HEK293 (cell line): ENCODE measurements around the gene ATP2A2.
A peak's percentile ranks its signal among the peaks of the same experiment; 100 is the strongest.

Experiments used
- CTCF ChIA-PET: fragments of 350-600 bp; formaldehyde crosslinking; extraction: SDS; loops from one replicate; lab custom pipeline; 2021; ENCODE audit warnings: antibody characterized with exemption; lab: Yijun Ruan, JAX
- POLR2A ChIA-PET: fragments of 300-600 bp; formaldehyde crosslinking; extraction: SDS; loops from one replicate; lab custom pipeline; 2020; ENCODE audit warnings: antibody characterized with exemption, inconsistent platforms; lab: Yijun Ruan, JAX
- H3K27ac ChIP-seq: fragments of 200-500 bp; sonication (Bioruptor generic); 2 replicates; pipeline ENCODE4 v1.5.1; 2014; ENCODE audit warnings: low read depth, low read length, control low read depth, inconsistent platforms; ENCODE audit errors: extremely low read depth
- H3K36me3 ChIP-seq, 2 experiments: fragments of 200-500 bp in 1 of 2; sonication (Bioruptor generic) in 1 of 2; 1 replicate in 1 of 2; 2 replicates in 1 of 2; pipeline ENCODE4 v1.5.1; 2014 to 2017; ENCODE audit warnings: inconsistent platforms in 2 of 2, low read length in 2 of 2; ENCODE audit not compliant: control insufficient read depth in 2 of 2, insufficient read depth in 1 of 2
- H3K4me1 ChIP-seq: fragments of 200-500 bp; sonication (Bioruptor generic); 2 replicates; pipeline ENCODE4 v1.5.1; 2014; ENCODE audit warnings: mild to moderate bottlenecking, low read length, inconsistent platforms; ENCODE audit not compliant: control insufficient read depth, insufficient read depth
- H3K4me3 ChIP-seq: 2 replicates; pipeline ENCODE4 v1.5.1; 2011; ENCODE audit warnings: low read depth, mild to moderate bottlenecking, control low read depth, low read length, moderate library complexity
- H3K9me3 ChIP-seq: fragments of 200-500 bp; sonication (Bioruptor generic); 2 replicates; pipeline ENCODE4 v1.5.1; 2014; ENCODE audit warnings: low read depth, low read length, inconsistent platforms; ENCODE audit not compliant: control insufficient read depth, insufficient read depth
- KLF17 ChIP-seq: fragments of 450-650 bp; formaldehyde crosslinking; IDR thresholded peaks from 2 replicates; pipeline ENCODE4 v1.5.1; 2016; ENCODE audit warnings: missing biosample characterization, missing genetic modification characterization
- KLF8 ChIP-seq: fragments of 450-650 bp; formaldehyde crosslinking; IDR thresholded peaks from 2 replicates; pipeline ENCODE4 v1.5.1; 2016; ENCODE audit warnings: missing biosample characterization, missing genetic modification characterization
- MYNN ChIP-seq: fragments of 450-650 bp; formaldehyde crosslinking; IDR thresholded peaks from 2 replicates; pipeline ENCODE4 v1.5.1; 2016; ENCODE audit warnings: missing biosample characterization, missing genetic modification characterization, borderline replicate concordance
- SP3 ChIP-seq: fragments of 450-650 bp; formaldehyde crosslinking; IDR thresholded peaks from 2 replicates; pipeline ENCODE4 v1.5.1; 2016; ENCODE audit warnings: missing biosample characterization, missing genetic modification characterization
- ZBTB17 ChIP-seq: fragments of 450-650 bp; formaldehyde crosslinking; IDR thresholded peaks from 2 replicates; pipeline ENCODE4 v1.5.1; 2016; ENCODE audit warnings: missing biosample characterization, missing genetic modification characterization
- ZFP3 ChIP-seq: fragments of 450-650 bp; formaldehyde crosslinking; IDR thresholded peaks from 2 replicates; pipeline ENCODE4 v1.5.1; 2016; ENCODE audit warnings: low read depth, missing biosample characterization, missing genetic modification characterization
- ZIC2 ChIP-seq: fragments of 450-650 bp; formaldehyde crosslinking; IDR thresholded peaks from 2 replicates; pipeline ENCODE4 v1.5.1; 2016; ENCODE audit warnings: missing biosample characterization, missing genetic modification characterization
- ZNF133 ChIP-seq: fragments of 450-650 bp; formaldehyde crosslinking; IDR thresholded peaks from 2 replicates; pipeline ENCODE4 v1.5.1; 2016; ENCODE audit warnings: missing biosample characterization, missing genetic modification characterization
- ZNF169 ChIP-seq: fragments of 450-650 bp; formaldehyde crosslinking; IDR thresholded peaks from 2 replicates; pipeline ENCODE4 v1.5.1; 2016; ENCODE audit warnings: missing biosample characterization, missing genetic modification characterization
- ZNF324 ChIP-seq: fragments of 450-650 bp; formaldehyde crosslinking; IDR thresholded peaks from 2 replicates; pipeline ENCODE4 v1.5.1; 2016; ENCODE audit warnings: missing biosample characterization, missing genetic modification characterization
- ZNF433 ChIP-seq: fragments of 450-650 bp; formaldehyde crosslinking; IDR thresholded peaks from 2 replicates; pipeline ENCODE4 v1.5.1; 2016; ENCODE audit warnings: missing biosample characterization, missing genetic modification characterization, low read depth
- ZNF521 ChIP-seq: fragments of 450-650 bp; formaldehyde crosslinking; IDR thresholded peaks from 2 replicates; pipeline ENCODE4 v1.5.1; 2017; ENCODE audit warnings: missing biosample characterization, mild to moderate bottlenecking, missing genetic modification characterization
- ZNF600 ChIP-seq: fragments of 450-650 bp; formaldehyde crosslinking; IDR thresholded peaks from 2 replicates; pipeline ENCODE4 v1.5.1; 2016; ENCODE audit warnings: missing biosample characterization, missing genetic modification characterization
- ZNF629 ChIP-seq: fragments of 450-650 bp; formaldehyde crosslinking; IDR thresholded peaks from 2 replicates; pipeline ENCODE4 v1.5.1; 2017; ENCODE audit warnings: missing biosample characterization, missing genetic modification characterization
- ZNF660 ChIP-seq: fragments of 450-650 bp; IDR thresholded peaks from 2 replicates; pipeline ENCODE4 v1.5.1; 2018; ENCODE audit warnings: missing biosample characterization, mild to moderate bottlenecking, missing genetic modification characterization
- ZNF76 ChIP-seq: fragments of 450-650 bp; formaldehyde crosslinking; IDR thresholded peaks from 2 replicates; pipeline ENCODE4; 2016; ENCODE audit warnings: low read depth, missing biosample characterization, missing genetic modification characterization, borderline replicate concordance
- TF ChIP-seq, protein P1 (sequence below): fragments of 450-650 bp; formaldehyde crosslinking; IDR thresholded peaks from 2 replicates; pipeline ENCODE4 v1.5.1; 2016; ENCODE audit warnings: missing biosample characterization, missing genetic modification characterization
- TF ChIP-seq, protein P2 (sequence below): fragments of 450-650 bp; formaldehyde crosslinking; IDR thresholded peaks from 2 replicates; pipeline ENCODE4 v1.5.1; 2016; ENCODE audit warnings: missing biosample characterization, missing genetic modification characterization, borderline replicate concordance
- TF ChIP-seq, protein P3 (sequence below): fragments of 450-650 bp; formaldehyde crosslinking; IDR thresholded peaks from 2 replicates; pipeline ENCODE4 v1.5.1; 2016; ENCODE audit warnings: missing biosample characterization, missing genetic modification characterization

ATP2A2 gene

GRCh38 chr12:110280779-110281548, at the start of gene ATP2A2 (continued):
- TF ChIP-seq ZBTB17 (tag by site-specific recombination) (peak; percentile 31; the same call in 1 of the 2 replicates), ZNF629 (tag by site-specific recombination) (0 out of 2 replicates have a peak, but pooled peaks have one; percentile 26), ZNF600 (tag by site-specific recombination) (peak; percentile 70; the same call in 1 of the 2 replicates), KLF8 (peak; percentile 41; the same call in 1 of the 2 replicates), ZNF521 (no peak), ZNF76 (tag by site-specific recombination) (peak; percentile 75; the same call in 1 of the 2 replicates)
- TF ChIP-seq, protein P1, sequence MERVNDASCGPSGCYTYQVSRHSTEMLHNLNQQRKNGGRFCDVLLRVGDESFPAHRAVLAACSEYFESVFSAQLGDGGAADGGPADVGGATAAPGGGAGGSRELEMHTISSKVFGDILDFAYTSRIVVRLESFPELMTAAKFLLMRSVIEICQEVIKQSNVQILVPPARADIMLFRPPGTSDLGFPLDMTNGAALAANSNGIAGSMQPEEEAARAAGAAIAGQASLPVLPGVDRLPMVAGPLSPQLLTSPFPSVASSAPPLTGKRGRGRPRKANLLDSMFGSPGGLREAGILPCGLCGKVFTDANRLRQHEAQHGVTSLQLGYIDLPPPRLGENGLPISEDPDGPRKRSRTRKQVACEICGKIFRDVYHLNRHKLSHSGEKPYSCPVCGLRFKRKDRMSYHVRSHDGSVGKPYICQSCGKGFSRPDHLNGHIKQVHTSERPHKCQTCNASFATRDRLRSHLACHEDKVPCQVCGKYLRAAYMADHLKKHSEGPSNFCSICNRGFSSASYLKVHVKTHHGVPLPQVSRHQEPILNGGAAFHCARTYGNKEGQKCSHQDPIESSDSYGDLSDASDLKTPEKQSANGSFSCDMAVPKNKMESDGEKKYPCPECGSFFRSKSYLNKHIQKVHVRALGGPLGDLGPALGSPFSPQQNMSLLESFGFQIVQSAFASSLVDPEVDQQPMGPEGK = peak; percentile 67; the same call in 1 of the 2 replicates
- TF ChIP-seq, protein P2, sequence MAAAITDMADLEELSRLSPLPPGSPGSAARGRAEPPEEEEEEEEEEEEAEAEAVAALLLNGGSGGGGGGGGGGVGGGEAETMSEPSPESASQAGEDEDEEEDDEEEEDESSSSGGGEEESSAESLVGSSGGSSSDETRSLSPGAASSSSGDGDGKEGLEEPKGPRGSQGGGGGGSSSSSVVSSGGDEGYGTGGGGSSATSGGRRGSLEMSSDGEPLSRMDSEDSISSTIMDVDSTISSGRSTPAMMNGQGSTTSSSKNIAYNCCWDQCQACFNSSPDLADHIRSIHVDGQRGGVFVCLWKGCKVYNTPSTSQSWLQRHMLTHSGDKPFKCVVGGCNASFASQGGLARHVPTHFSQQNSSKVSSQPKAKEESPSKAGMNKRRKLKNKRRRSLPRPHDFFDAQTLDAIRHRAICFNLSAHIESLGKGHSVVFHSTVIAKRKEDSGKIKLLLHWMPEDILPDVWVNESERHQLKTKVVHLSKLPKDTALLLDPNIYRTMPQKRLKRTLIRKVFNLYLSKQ = no peak

- TF ChIP-seq ZNF76 (tag by site-specific recombination) (no peak), ZIC2 (no peak), ZNF660 (tag by site-specific recombination) (no peak), ZNF133 (tag by site-specific recombination) (no peak), SP3 (tag by site-specific recombination) (no peak), KLF17 (tag by site-specific recombination) (no peak), ZNF169 (tag by site-specific recombination) (no peak), MYNN (tag by site-specific recombination) (no peak), ZFP3 (tag by site-specific recombination) (no peak), ZNF433 (tag by site-specific recombination) (no peak), ZNF324 (no peak)
- TF ChIP-seq, protein P3, sequence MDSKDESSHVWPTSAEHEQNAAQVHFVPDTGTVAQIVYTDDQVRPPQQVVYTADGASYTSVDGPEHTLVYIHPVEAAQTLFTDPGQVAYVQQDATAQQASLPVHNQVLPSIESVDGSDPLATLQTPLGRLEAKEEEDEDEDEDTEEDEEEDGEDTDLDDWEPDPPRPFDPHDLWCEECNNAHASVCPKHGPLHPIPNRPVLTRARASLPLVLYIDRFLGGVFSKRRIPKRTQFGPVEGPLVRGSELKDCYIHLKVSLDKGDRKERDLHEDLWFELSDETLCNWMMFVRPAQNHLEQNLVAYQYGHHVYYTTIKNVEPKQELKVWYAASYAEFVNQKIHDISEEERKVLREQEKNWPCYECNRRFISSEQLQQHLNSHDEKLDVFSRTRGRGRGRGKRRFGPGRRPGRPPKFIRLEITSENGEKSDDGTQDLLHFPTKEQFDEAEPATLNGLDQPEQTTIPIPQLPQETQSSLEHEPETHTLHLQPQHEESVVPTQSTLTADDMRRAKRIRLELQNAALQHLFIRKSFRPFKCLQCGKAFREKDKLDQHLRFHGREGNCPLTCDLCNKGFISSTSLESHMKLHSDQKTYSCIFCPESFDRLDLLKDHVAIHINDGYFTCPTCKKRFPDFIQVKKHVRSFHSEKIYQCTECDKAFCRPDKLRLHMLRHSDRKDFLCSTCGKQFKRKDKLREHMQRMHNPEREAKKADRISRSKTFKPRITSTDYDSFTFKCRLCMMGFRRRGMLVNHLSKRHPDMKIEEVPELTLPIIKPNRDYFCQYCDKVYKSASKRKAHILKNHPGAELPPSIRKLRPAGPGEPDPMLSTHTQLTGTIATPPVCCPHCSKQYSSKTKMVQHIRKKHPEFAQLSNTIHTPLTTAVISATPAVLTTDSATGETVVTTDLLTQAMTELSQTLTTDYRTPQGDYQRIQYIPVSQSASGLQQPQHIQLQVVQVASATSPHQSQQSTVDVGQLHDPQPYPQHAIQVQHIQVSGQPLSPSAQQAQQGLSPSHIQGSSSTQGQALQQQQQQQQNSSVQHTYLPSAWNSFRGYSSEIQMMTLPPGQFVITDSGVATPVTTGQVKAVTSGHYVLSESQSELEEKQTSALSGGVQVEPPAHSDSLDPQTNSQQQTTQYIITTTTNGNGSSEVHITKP (tag by site-specific recombination) = no peak
- ChIA-PET CTCF (interaction anchor here (0.5 to 1.0 kb wide), 4 partner anchors 9 to 1099 kb away, joined by 3 to 5 read pairs (median 4); no protein-coding TSS in a partner anchor), POLR2A (no interaction called here)
- H3K27ac ChIP-seq = no peak overlapping the region
- no peaks in the 10 kb centered on the region for H3K36me3 ChIP-seq
- H3K4me1 ChIP-seq = no peaks in the 10 kb centered on the region
- no peaks in the 10 kb centered on the region for H3K9me3 ChIP-seq
- no peak overlapping the region for H3K4me3 ChIP-seq
These were observed 47.7 kb upstream of the ATP2A2 start for GRCh38 chr12:110233212-110233903.
